A549 treated with RU486 at 1 μM for 4 hours (cell line): Measurements from ENCODE around the gene SRP68. TPM values are rescaled to one million over a fixed set of nuclear protein-coding genes. Genes with fewer than 3 reads are reported as not detected.

Source experiments
- total RNA-seq: library from RNA; stranded (reverse); fragments of 200-300 nt; extraction: Qiagen RNA extraction; gene quantifications from 5 replicates; pipeline ENCODE4 v1.2.3, GENCODE V29; 2022; ENCODE audit warnings: low read depth

SRP68 gene
- total RNA-seq, result 80.0 to 91.6 TPM (median 81.8 TPM) in 5 replicates

DNA sequence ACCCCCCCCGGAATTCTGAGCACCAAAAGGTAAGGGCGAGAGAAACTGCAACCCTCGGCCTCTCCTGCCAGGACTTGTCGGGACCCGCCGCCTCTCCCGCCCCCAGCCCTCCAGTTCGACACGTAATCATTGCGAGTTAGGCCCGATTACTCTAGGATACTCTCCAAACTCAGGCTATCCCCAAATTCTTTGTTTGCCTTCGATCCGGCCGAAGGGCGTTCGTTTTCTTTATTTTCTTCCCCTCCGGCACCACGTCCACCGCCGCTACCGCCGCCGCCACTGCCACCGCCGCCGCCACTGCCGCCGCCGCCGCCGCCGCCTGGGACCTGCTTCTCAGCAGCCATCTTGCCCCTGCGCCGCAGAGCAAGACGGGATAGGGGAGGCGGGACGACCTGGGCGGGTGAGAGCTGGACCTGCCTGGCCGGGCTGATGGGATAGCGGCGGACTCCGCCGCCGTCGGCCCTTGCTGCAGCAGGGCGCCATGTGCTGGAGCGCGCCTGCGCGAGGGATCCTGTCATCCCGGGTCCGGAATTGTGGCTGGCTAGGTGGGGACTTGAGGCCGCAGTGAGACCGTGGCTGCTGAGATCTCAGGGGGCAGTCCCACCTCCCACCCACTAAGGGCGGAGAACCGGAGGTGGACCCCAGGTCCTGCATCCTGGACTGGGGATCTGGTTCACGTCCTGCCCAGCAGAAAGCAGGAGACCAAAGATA is at the start of gene SRP68:
SRP68 (minus strand) TSS at position 370 of the 711 bp plus-strand sequence; CDS start at position 344, 26 bp downstream.

DNA sequence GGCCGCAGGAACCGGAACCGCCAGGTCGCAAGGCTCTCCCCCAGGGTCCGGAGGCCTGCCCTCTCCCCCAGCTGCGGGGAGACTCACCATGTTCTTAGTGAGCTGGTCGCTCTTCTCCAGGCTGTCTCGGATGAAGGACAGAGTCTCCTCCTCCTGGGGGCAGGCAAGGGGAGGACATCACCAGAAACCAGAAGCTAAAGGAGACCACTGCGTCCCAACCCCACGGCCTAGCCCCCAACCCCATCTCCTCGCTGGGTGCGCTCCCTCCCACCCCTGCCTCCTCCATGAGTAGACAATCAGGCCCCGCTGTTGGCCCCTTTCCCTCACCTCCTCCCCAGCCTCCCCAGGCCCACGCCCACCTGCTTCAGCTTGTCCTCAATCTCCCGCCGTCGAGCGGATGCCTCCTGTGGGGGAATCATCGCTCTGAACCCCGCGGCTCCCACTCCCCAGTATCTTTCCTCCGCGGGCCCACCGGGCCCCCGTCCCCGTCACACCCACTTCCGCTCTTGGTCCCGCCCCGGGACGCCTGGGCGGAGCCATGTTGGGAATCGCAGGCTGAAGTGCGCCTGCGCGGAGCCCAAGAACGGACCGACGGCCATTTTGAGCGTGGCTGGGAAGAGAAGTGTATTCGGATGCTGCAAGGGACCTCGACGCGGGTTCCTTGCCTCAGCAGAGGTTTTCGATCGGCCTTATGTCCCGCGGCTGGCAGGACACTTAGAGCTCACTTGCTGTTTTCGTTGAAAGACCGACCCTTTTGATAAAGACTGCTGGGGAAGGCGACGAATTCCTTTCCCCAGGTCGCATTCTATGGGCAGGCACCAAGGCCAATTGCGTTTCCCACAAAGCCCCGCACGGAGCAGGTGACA is 31.2 kb upstream of the SRP68 start, which contains the start of gene EXOC7:
EXOC7 (minus strand) TSS at position 514 of the 866 bp plus-strand sequence; CDS start at position 419, 95 bp downstream.

GRCh38 chr17:76078860-76079534 is 6.7 kb upstream of the SRP68 start, which contains the start of gene ZACN:
ZACN (plus strand) TSS chr17:76079182; CDS start chr17:76079265, 83 bp downstream.

DNA sequence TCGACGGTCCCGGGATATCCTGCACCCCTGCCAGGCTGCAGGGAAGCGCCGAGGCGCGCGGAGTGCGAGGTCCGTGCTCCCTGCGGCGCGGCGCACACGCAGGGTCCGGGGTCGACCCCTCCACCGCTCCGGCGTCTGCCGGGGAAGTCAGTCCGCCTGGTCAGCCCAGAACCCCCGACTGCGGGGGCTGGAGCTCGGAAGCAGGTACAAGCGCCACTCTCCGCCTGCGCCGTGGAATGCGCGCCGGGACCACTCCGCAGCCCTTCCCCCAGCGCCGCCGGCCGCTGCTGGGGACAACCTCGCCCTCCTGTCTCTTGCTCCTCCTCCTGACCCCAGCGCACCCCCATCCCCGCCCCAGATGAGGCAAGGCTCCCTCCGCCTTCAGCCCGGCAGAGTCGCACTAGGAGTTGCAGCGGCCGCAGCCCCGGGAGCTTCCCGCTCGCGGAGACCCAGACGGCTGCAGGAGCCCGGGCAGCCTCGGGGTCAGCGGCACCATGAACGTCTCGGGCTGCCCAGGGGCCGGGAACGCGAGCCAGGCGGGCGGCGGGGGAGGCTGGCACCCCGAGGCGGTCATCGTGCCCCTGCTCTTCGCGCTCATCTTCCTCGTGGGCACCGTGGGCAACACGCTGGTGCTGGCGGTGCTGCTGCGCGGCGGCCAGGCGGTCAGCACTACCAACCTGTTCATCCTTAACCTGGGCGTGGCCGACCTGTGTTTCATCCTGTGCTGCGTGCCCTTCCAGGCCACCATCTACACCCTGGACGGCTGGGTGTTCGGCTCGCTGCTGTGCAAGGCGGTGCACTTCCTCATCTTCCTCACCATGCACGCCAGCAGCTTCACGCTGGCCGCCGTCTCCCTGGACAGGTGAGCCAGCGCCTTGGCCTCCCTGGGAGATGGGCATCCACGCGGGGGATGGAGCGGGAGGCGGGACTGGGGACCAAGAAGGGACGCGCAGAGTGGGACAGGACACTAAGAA is 2.4 kb upstream of the SRP68 start, which contains the start of gene GALR2:
GALR2 (plus strand) TSS at position 392 of the 974 bp plus-strand sequence; CDS start at position 495, 103 bp downstream.

GRCh38 chr17:76027159-76027839 is 45.0 kb downstream of the SRP68 start, which contains the start of gene EVPL:
EVPL (minus strand) TSS chr17:76027306; CDS start chr17:76027198, 108 bp downstream.

GRCh38 chr17:76000755-76001521 is 71.4 kb downstream of the SRP68 start, which contains the start of gene CDK3:
CDK3 (plus strand) TSS chr17:76000855; CDS start chr17:76001426, 571 bp downstream.

Other genes starting within 250 kb of the SRP68 start
- gene UNC13D, start 228.1 kb downstream of the SRP68 start, total RNA-seq, result 3.5 to 4.4 TPM (median 3.9 TPM) in 5 replicates
- 88.0 to 99.5 TPM (median 93.9 TPM) in 5 replicates for gene WBP2, start 217.2 kb downstream of the SRP68 start, total RNA-seq
- 108 to 201 TPM (median 148 TPM) in 5 replicates for gene TRIM47, start 193.9 kb downstream of the SRP68 start, total RNA-seq
- 29.4 to 42.9 TPM (median 34.9 TPM) in 5 replicates for gene TRIM65, start 175.6 kb downstream of the SRP68 start, total RNA-seq
- 95.6 to 147 TPM (median 115 TPM) in 5 replicates for gene MRPL38, start 167.6 kb downstream of the SRP68 start, total RNA-seq
- 5.4 to 9.8 TPM (median 7.7 TPM) in 5 replicates for gene FBF1, start 131.5 kb downstream of the SRP68 start, total RNA-seq
- 14.9 to 20.3 TPM (median 16.5 TPM) in 5 replicates for gene ACOX1, start 93.4 kb downstream of the SRP68 start, total RNA-seq
- 20.8 to 26.6 TPM (median 24.1 TPM) in 5 replicates for gene TEN1, start 93.3 kb downstream of the SRP68 start, total RNA-seq
- 3.7 to 5.7 TPM (median 4.5 TPM) in 5 replicates for gene CDK3, start 71.7 kb downstream of the SRP68 start, total RNA-seq
- 11.3 to 17.7 TPM (median 16.7 TPM) in 5 replicates for gene EVPL, start 45.2 kb downstream of the SRP68 start, total RNA-seq
- 0.87 to 1.8 TPM (median 1.4 TPM) in 5 replicates for gene GALR2, start 2.3 kb upstream of the SRP68 start, total RNA-seq
- 0.07 to 0.51 TPM (median 0.27 TPM) in 5 replicates for gene ZACN, start 6.7 kb upstream of the SRP68 start, total RNA-seq
- 52.2 to 67.3 TPM (median 65.2 TPM) in 5 replicates for gene EXOC7, start 31.3 kb upstream of the SRP68 start, total RNA-seq
- 0.19 to 0.42 TPM (median 0.37 TPM) in 5 replicates for gene FOXJ1, start 68.7 kb upstream of the SRP68 start, total RNA-seq
- gene RNF157, start 168.0 kb upstream of the SRP68 start, total RNA-seq, result 4.5 to 8.0 TPM (median 6.0 TPM) in 5 replicates
- 49.9 to 93.6 TPM (median 74.1 TPM) in 5 replicates for gene UBALD2, start 192.8 kb upstream of the SRP68 start, total RNA-seq
- 0.56 to 1.9 TPM (median 0.67 TPM) in 5 replicates for gene QRICH2, start 235.8 kb upstream of the SRP68 start, total RNA-seq